GM12878 (cell line): ENCODE measurements around the gene DPM1.

Experiments
- CTCF ChIP-seq, 3 experiments: IDR thresholded peaks in 2 of 3; conservative IDR thresholded peaks in 1 of 3; 2 replicates each; pipeline ENCODE4 v1.5.1; 2011; ENCODE audit warnings: low read depth in 3 of 3, low read length in 3 of 3, mild to moderate bottlenecking in 3 of 3, control low read depth in 2 of 3, moderate library complexity in 2 of 3, inconsistent platforms in 1 of 3, mixed read lengths in 1 of 3; ENCODE audit not compliant: control insufficient read depth in 2 of 3, insufficient read depth in 1 of 3; ENCODE audit errors: extremely low read depth in 1 of 3
- SIX5 ChIP-seq: IDR thresholded peaks from 2 replicates; pipeline ENCODE4 v1.6.1; 2011; ENCODE audit warnings: mild to moderate bottlenecking, low read depth, low read length, moderate library complexity; ENCODE audit not compliant: severe bottlenecking

GRCh38 chr20:50983321-50983720 lies 25.0 kb upstream of the DPM1 start:
- TF ChIP-seq CTCF (IDR thresholded peaks at IDR 0.05 in 2 of 3, conservative IDR thresholded peaks at IDR 0.05 in 1 of 3; ENCODE audit: control insufficient read depth in 2 of 3, extremely low read depth in 1 of 3, insufficient read depth in 1 of 3, low read depth in 3 of 3, low read length in 3 of 3), result no peak
- no peak for TF ChIP-seq SIX5
